ENCODE results near the gene ERC2. TPM values are rescaled to one million over a fixed set of nuclear protein-coding genes. Genes with fewer than 3 reads are reported as not detected.
A peak's percentile ranks its signal among the peaks of the same experiment; 100 is the strongest.

The ERC2 gene
- total and polyA plus RNA-seq, 2 of the 8 experiments (the other 6 are each of a cell fraction or from before 2014, with no cell fraction given): 16.4 to 22.8 TPM

GRCh38 chr3:55468251-55468650 is 1000.0 kb downstream of the ERC2 start:
- WGBS, 2 experiments (ENCODE audit: extremely low coverage in 1 of 2, insufficient coverage in 1 of 2, insufficient read length in 1 of 2, insufficient replicate concordance in 2 of 2, low coverage in 1 of 2, low lambda C conversion rate in 2 of 2, missing lambda C conversion rate in 1 of 2): 85% methylated on average over 5 of the region's 5 CpGs; no CpG with 5 or more reads in 1 of the 2 experiments
- H3K36me3 ChIP-seq (ENCODE audit: control insufficient read depth in 2 of 4, insufficient read depth in 4 of 4, low read length in 3 of 4): no peaks in the 10 kb centered on the region
- no peak overlapping the region for H4K91ac ChIP-seq (replicated peaks; ENCODE audit: insufficient read length, low read length)
- no peak for TF ChIP-seq CBX8 (IDR thresholded peaks at IDR 0.05; ENCODE audit: borderline replicate concordance, low read depth, low read length)
- no peak for TF ChIP-seq SIN3A (conservative IDR thresholded peaks at IDR 0.05 in 1 of 2, IDR thresholded peaks at IDR 0.05 in 1 of 2; ENCODE audit: low read depth in 1 of 2, low read length in 2 of 2)
- no peak for TF ChIP-seq GABPA (IDR thresholded peaks at IDR 0.05; ENCODE audit: borderline replicate concordance, insufficient read depth, low read length)
- no peak for TF ChIP-seq RAD21 (IDR thresholded peaks at IDR 0.05 in 1 of 2, conservative IDR thresholded peaks at IDR 0.05 in 1 of 2; ENCODE audit: low read depth in 2 of 2, low read length in 2 of 2)
- no peak for TF ChIP-seq TAF7 (optimal IDR thresholded peaks at IDR 0.05; ENCODE audit: borderline replicate concordance, low read depth, low read length)
- no peak for TF ChIP-seq RBBP5 (IDR thresholded peaks at IDR 0.05; ENCODE audit: borderline replicate concordance, low read depth, low read length)

More at GRCh38 chr3:55468251-55468650, 1000.0 kb downstream of the ERC2 start:
- no peak overlapping the region for H2BK20ac ChIP-seq (ENCODE audit: low read length)
- no peak overlapping the region for H3K27ac ChIP-seq (ENCODE audit: low read depth, low read length)
- H3K4me1 ChIP-seq (replicated peaks in 1 of 4; ENCODE audit: control insufficient read depth in 3 of 4, insufficient read depth in 4 of 4, low read length in 3 of 4): no peaks in the 10 kb centered on the region
- DNase-seq (ENCODE audit: low read depth in 1 of 2, low spot score in 2 of 2) (peak in 1 of 2 experiments; percentile 23), FAIRE-seq (no peak)
- H3K56ac ChIP-seq (replicated peaks; ENCODE audit: insufficient read length, low read depth, low read length): no peak overlapping the region
- H3K23me2 ChIP-seq (ENCODE audit: low read depth, low read length): no peaks in the 10 kb centered on the region
- H3K4ac ChIP-seq (replicated peaks; ENCODE audit: insufficient read length, low read depth, low read length): no peak overlapping the region
- no peak overlapping the region for H3K9ac ChIP-seq (replicated peaks in 1 of 4; ENCODE audit: extremely low read depth in 1 of 4, low read depth in 3 of 4, low read length in 3 of 4)
- H2BK5ac ChIP-seq (ENCODE audit: low read depth, low read length): no peak overlapping the region
- H3K18ac ChIP-seq (ENCODE audit: extremely low read depth, low read length): no peak overlapping the region
- H2AK5ac ChIP-seq (ENCODE audit: low read depth, low read length): no peak overlapping the region
- H3K27me3 ChIP-seq (replicated peaks in 1 of 4; ENCODE audit: control insufficient read depth in 3 of 4, extremely low read depth in 1 of 4, insufficient read depth in 3 of 4, low read length in 3 of 4): peaks cover 1 to 3% (median 3%) of the 10 kb centered on the region in 4 experiments; a peak in 5 of 7 replicates
- H3K9me3 ChIP-seq (ENCODE audit: insufficient read depth in 2 of 2, low read depth in 1 of 2, low read length in 1 of 2): no peaks in the 10 kb centered on the region
- no peak overlapping the region for H4K5ac ChIP-seq (ENCODE audit: insufficient read length, low read depth, low read length)
- no peaks in the 10 kb centered on the region for H4K20me1 ChIP-seq (replicated peaks in 1 of 2; ENCODE audit: control insufficient read depth in 1 of 2, insufficient read depth in 2 of 2, low read length in 2 of 2)
- no peak overlapping the region for H2BK120ac ChIP-seq (replicated peaks; ENCODE audit: low read depth, low read length)
- no peak overlapping the region for H4K8ac ChIP-seq (ENCODE audit: extremely low read depth, insufficient read depth, low read length)
- no peak overlapping the region for H2BK15ac ChIP-seq (ENCODE audit: low read length)
- H3K14ac ChIP-seq (ENCODE audit: insufficient read length): no peak overlapping the region
- no peak overlapping the region for H3K4me2 ChIP-seq (ENCODE audit: insufficient read depth in 1 of 2, low read depth in 2 of 2, low read length in 2 of 2)
- ChIA-PET CTCF (ENCODE audit: partially characterized antibody) (interaction anchor here (1.0 to 2.1 kb wide), 4 partner anchors 94 to 432 kb away, joined by 3 to 4 read pairs (median 3); no protein-coding TSS in a partner anchor), POLR2A (ENCODE audit: partially characterized antibody) (no interaction called here)
- H3K23ac ChIP-seq (ENCODE audit: insufficient read length): no peak overlapping the region
- no peak overlapping the region for H2AFZ ChIP-seq (ENCODE audit: low read length)
- H3K79me1 ChIP-seq (ENCODE audit: low read depth, low read length): no peaks in the 10 kb centered on the region
- no peak overlapping the region for H3K4me3 ChIP-seq (ENCODE audit: extremely low read depth in 1 of 4, insufficient read depth in 2 of 4, low read depth in 3 of 4, low read length in 4 of 4)
- no peak overlapping the region for H2BK12ac ChIP-seq (ENCODE audit: low read depth, low read length)
- no peaks in the 10 kb centered on the region for H3K79me2 ChIP-seq (ENCODE audit: control insufficient read depth in 1 of 2, insufficient read depth in 2 of 2, low read length in 2 of 2)

All from H1 (cell line).